Endothelial cell of umbilical vein (primary cell): Measurements from ENCODE around the gene DENND5A. TPM values are rescaled to one million over a fixed set of nuclear protein-coding genes. Genes with fewer than 3 reads are reported as not detected.

Source experiments
- BruUV-seq: library from RNA; stranded (reverse); fragments of 400-500 nt; replicated peaks from 2 replicates; lab custom pipeline; 2021; lab: Mats Ljungman, UMichigan
- CTCF ChIA-PET: fragments of 300-600, 350-600 bp; sonication (Branson Sonifier 250); formaldehyde crosslinking; loops from one replicate; lab custom pipeline; 2021; ENCODE audit warnings: antibody characterized with exemption, inconsistent platforms; lab: Charles Lee
- POLR2A ChIA-PET: fragments of 300-600, 350-600 bp; sonication (Branson Sonifier 250); formaldehyde crosslinking; loops from one replicate; lab custom pipeline; 2021; ENCODE audit warnings: antibody characterized with exemption, inconsistent platforms; lab: Charles Lee
- DNase-seq: peaks from one replicate; pipeline ENCODE4 v3.0.0-alpha.2; 2011; ENCODE audit warnings: low read depth, low spot score
- FAIRE-seq: peaks from 2 replicates; lab custom pipeline; 2011; peaks lifted over from hg19 to GRCh38; lab: Jason Lieb, UNC
- H2AFZ ChIP-seq: 2 replicates; pipeline ENCODE4 v1.6.0; 2012; ENCODE audit warnings: low read depth, low read length, control low read depth, inconsistent platforms
- H3K27ac ChIP-seq: 2 replicates; pipeline ENCODE4 v1.5.1; 2011; ENCODE audit warnings: low read depth, mild to moderate bottlenecking, control low read depth, low read length, moderate library complexity; ENCODE audit not compliant: insufficient read depth
- H3K27me3 ChIP-seq, 2 experiments: 2 replicates each; pipeline versions ENCODE4 v1.6.0 to v1.6.1; 2011; ENCODE audit warnings: low read length in 2 of 2, mixed read lengths in 1 of 2; ENCODE audit not compliant: control insufficient read depth in 2 of 2, insufficient read depth in 2 of 2
- H3K36me3 ChIP-seq, 2 experiments: 2 replicates in 1 of 2; 3 replicates in 1 of 2; pipeline ENCODE4 v1.5.1; 2011; ENCODE audit warnings: low read length in 2 of 2, mild to moderate bottlenecking in 1 of 2, moderate library complexity in 1 of 2; ENCODE audit not compliant: control insufficient read depth in 2 of 2, insufficient read depth in 2 of 2; ENCODE audit errors: extremely low read depth in 1 of 2
- H3K4me1 ChIP-seq: 3 replicates; pipeline ENCODE4 v1.5.1; 2011; ENCODE audit warnings: mild to moderate bottlenecking, low read length; ENCODE audit not compliant: control insufficient read depth, insufficient read depth; ENCODE audit errors: extremely low read depth
- H3K4me2 ChIP-seq: 2 replicates; pipeline ENCODE4 v1.6.1; 2011; ENCODE audit warnings: low read length, control low read depth, mixed read lengths; ENCODE audit not compliant: insufficient read depth
- H3K4me3 ChIP-seq, 3 experiments: fragments of 200-600 bp in 1 of 3; sonication (generic), shearing (Covaris generic) in 1 of 3; replicated peaks in 1 of 3; 2 replicates each; pipeline ENCODE4 v1.5.1; 2011 to 2016; ENCODE audit warnings: control low read depth in 3 of 3, low read length in 3 of 3, mild to moderate bottlenecking in 2 of 3, inconsistent platforms in 1 of 3, low read depth in 1 of 3, moderate library complexity in 1 of 3; ENCODE audit not compliant: insufficient read depth in 1 of 3
- H3K79me2 ChIP-seq: 2 replicates; pipeline ENCODE4 v1.6.0; 2012; ENCODE audit warnings: low read length, inconsistent platforms; ENCODE audit not compliant: control insufficient read depth, insufficient read depth
- H3K9ac ChIP-seq: replicated peaks from 2 replicates; pipeline ENCODE3; 2011; ENCODE audit warnings: low read length, control low read depth; ENCODE audit not compliant: insufficient read depth; ENCODE audit errors: extremely low read depth
- H3K9me1 ChIP-seq: replicated peaks from 3 replicates; pipeline ENCODE4 v1.6.0; 2011; ENCODE audit warnings: mild to moderate bottlenecking, low read length; ENCODE audit not compliant: control insufficient read depth, insufficient read depth; ENCODE audit errors: extremely low read depth
- H3K9me3 ChIP-seq: replicated peaks from 2 replicates; pipeline ENCODE4 v1.5.1; 2012; ENCODE audit warnings: low read length, inconsistent platforms; ENCODE audit not compliant: control insufficient read depth, insufficient read depth
- H4K20me1 ChIP-seq: replicated peaks from 2 replicates; pipeline ENCODE3; 2011; ENCODE audit warnings: mild to moderate bottlenecking, low read length; ENCODE audit not compliant: control insufficient read depth, insufficient read depth; ENCODE audit errors: extremely low read depth
- CTCF ChIP-seq, 2 donors: IDR thresholded peaks; 1 replicate in 1 of 2; 2 replicates in 1 of 2; pipeline ENCODE4 v1.5.1; 2011; ENCODE audit warnings: low read length in 2 of 2, mild to moderate bottlenecking in 2 of 2, moderate library complexity in 2 of 2, control low read depth in 1 of 2, inconsistent platforms in 1 of 2, low read depth in 1 of 2; ENCODE audit not compliant: insufficient read depth in 1 of 2; ENCODE audit errors: extremely low read depth in 1 of 2
- EZH2 ChIP-seq: IDR thresholded peaks from 2 replicates; pipeline ENCODE4 v1.6.1; 2012; ENCODE audit warnings: borderline replicate concordance, low read depth, mild to moderate bottlenecking, moderate library complexity, low read length, inconsistent platforms; ENCODE audit not compliant: severe bottlenecking
- FOS ChIP-seq: IDR thresholded peaks from 2 replicates; pipeline ENCODE4 v1.6.1; 2011; ENCODE audit warnings: mild to moderate bottlenecking, low read length, moderate library complexity, borderline replicate concordance; ENCODE audit not compliant: insufficient read depth
- GATA2 ChIP-seq: IDR thresholded peaks from 2 replicates; pipeline ENCODE4 v1.7.0; 2011; ENCODE audit warnings: low read depth, mild to moderate bottlenecking, moderate library complexity, mixed read lengths, low read length; ENCODE audit not compliant: insufficient read length, insufficient read depth
- JUN ChIP-seq: IDR thresholded peaks from 2 replicates; pipeline ENCODE4 v1.6.1; 2011; ENCODE audit warnings: borderline replicate concordance, low read depth; ENCODE audit not compliant: insufficient read length, insufficient read depth
- MAX ChIP-seq: IDR thresholded peaks from 2 replicates; pipeline ENCODE4 v1.6.1; 2011; ENCODE audit not compliant: insufficient read depth, insufficient read length
- MYC ChIP-seq: IDR thresholded peaks from one replicate; pipeline ENCODE4 v1.6.1; 2011; ENCODE audit warnings: mild to moderate bottlenecking, low read depth, low read length
- POLR2A ChIP-seq: IDR thresholded peaks from 2 replicates; pipeline ENCODE4 v1.6.1; 2012; ENCODE audit warnings: low read depth, mild to moderate bottlenecking, control low read depth, low read length
- POLR2AphosphoS5 ChIP-seq: IDR thresholded peaks from 2 replicates; pipeline ENCODE4 v1.6.1; 2012; ENCODE audit warnings: low read depth, mild to moderate bottlenecking, control low read depth, low read length, moderate library complexity; ENCODE audit not compliant: insufficient read depth
- dilution Hi-C: fragments of 300-500 bp; cut with MboI; formaldehyde crosslinking; loops from one replicate; pipeline ENCODE4 v1.15.0; 2019; ENCODE audit warnings: low sequenced_read_pairs; ENCODE audit not compliant: extremely low pct_ligation_motif_present
- intact Hi-C: fragments of 100-400 bp; cut with micrococcal nuclease; formaldehyde crosslinking; loops from one replicate; pipeline ENCODE4 v1.10.0; 2022
- polyA plus RNA-seq, 4 experiments: library from polyadenylated mRNA; depleted of rRNA in 3 of 4; stranded (reverse) in 3 of 4; unstranded in 1 of 4; fragments of >200 nt; gene quantifications; 2 replicates each; pipeline versions ENCODE4 v1.2.1 to v1.2.3, GENCODE V29; 2011 to 2012; ENCODE audit warnings: missing spikeins in 1 of 4
- total RNA-seq: library from RNA; stranded (reverse); gene quantifications from 2 replicates; pipeline ENCODE4 v1.2.3, GENCODE V29; 2021

DENND5A gene
- total and polyA plus RNA-seq, 2 donors (not counting 3 experiments of a cell fraction or from before 2014, with no cell fraction given), result 116 to 220 TPM

GRCh38 chr11:9285850-9286587 is 20.9 kb upstream of the DENND5A start:
- no TSS peak for BruUV-seq
- H3K4me1 ChIP-seq, result no peaks in the 10 kb centered on the region
- H3K4me3 ChIP-seq, result no peak overlapping the region
- no peak for TF ChIP-seq POLR2A
- no peak for TF ChIP-seq MAX
- no peak for TF ChIP-seq MYC
- no peak for TF ChIP-seq FOS
- no peak for TF ChIP-seq JUN
- TF ChIP-seq EZH2, result no peak
- TF ChIP-seq GATA2, result no peak
- TF ChIP-seq CTCF (IDR thresholded peaks at IDR 0.05; ENCODE audit: extremely low read depth in 1 of 2, insufficient read depth in 1 of 2, low read depth in 1 of 2, low read length in 2 of 2), result no peak
- TF ChIP-seq POLR2AphosphoS5, result no peak
- no peak overlapping the region for H2AFZ ChIP-seq
- H3K9me3 ChIP-seq, result no peaks in the 10 kb centered on the region
- no peak for DNase-seq
- H3K27ac ChIP-seq, result no peak overlapping the region
- peaks cover 2% of the 10 kb centered on the region for H4K20me1 ChIP-seq
- ChIA-PET POLR2A (interaction anchor here (0.6 kb wide), 1 partner anchor 25 kb away, joined by 3 read pairs; no protein-coding TSS in a partner anchor), CTCF (interaction anchor here (0.6 kb wide), 1 partner anchor 284 kb away, joined by 4 read pairs; no protein-coding TSS in a partner anchor)
- no peaks in the 10 kb centered on the region for H3K27me3 ChIP-seq
- intact Hi-C loops (no loop called here), dilution Hi-C loops (no loop called here)
- H3K4me2 ChIP-seq, result no peak overlapping the region
- peaks cover 0 to 7% of the 10 kb centered on the region in 2 experiments for H3K36me3 ChIP-seq
- no peaks in the 10 kb centered on the region for H3K79me2 ChIP-seq
- no peak for FAIRE-seq
- no peak overlapping the region for H3K9ac ChIP-seq
- H3K9me1 ChIP-seq, result no peaks in the 10 kb centered on the region
